GM18861 (cell line): Measurements from ENCODE around the gene SPTBN4.
"Not testable (repeated sequence)": the region's sequence is repeated elsewhere in the genome, so short reads cannot be mapped to it uniquely, and the experiment has no call there.

Experiments
- ATAC-seq: cut with Tn5 transposase; IDR thresholded peaks from one replicate; pipeline ENCODE4 v1.9.1; 2021; ENCODE audit not compliant: unreplicated experiment

SPTBN4 gene

DNA sequence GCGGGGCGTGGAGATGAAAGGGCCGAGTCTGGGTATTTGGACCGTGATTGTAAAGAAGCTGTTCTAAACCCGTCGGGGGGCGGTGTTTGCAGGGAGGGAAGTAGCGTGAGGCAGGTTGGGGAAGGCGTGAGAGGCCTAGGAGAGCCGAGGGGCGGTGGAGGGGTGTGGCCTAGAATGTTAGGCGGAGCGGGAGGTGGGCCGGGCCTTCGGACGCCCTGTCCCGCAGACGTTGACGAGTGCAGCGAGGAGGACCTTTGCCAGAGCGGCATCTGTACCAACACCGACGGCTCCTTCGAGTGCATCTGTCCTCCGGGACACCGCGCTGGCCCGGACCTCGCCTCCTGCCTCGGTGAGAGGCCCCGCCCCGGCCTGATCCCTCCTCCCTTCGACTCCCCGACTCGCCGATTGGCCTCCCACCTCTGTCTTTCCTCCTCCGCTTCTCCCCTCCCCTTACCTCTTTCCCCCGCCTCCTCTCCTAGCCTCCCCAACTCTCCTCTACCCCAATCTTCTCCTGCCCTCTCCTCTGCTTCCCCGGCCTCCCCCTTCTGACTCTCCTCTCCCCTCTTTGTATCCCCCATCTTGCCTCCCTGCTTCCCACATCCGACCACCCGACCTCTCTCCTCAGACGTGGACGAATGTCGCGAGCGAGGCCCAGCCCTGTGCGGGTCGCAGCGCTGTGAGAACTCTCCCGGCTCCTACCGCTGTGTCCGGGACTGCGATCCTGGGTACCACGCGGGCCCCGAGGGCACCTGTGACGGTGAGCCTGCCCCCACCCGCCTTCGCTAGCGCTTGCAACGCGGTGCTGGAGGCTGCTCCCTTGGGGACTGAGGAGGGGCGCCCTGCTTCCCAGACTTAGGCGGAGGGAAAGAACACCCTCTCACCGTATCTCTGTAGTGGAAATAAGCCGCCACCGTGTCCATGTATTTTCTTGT is 147.2 kb downstream of the SPTBN4 start:
- no peak for ATAC-seq

DNA sequence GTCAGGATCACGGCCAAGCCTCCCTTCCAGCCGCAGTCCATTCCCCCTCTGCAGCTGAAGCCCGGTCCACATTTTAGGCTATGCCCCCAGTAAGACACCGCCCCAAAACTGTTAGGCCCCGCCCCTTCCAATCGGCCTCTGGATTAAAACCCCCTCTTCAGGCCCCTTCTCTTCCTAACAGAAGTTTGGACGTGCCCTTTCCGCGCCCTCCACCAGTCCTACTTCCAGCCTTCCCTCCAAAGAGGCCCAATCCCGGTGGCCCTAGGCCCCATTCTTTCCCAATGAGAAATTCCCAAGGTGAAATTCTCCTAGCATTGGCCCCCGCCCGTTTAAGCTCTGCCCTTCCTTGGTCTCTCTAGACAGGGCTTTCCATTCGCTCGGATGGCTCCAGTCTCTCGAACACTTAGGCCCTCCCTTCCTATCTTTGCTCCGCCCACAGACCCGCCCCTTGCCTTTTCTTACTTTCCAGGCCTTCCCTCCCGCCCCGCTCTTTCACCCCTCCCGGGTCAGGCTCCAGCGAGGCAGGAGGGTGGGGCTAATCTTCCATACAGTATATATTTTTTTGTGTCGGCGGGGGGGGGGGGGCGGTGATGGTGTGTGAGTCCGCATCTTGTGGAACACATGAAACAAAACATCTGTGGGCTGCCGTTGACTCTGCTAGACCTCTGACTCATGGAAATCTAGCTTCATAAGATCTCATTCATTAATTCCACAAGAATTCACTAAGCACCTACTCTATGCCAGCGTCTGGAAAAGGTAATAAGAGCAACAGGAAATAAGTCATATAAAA is 148.0 kb downstream of the SPTBN4 start:
- no peak for ATAC-seq

DNA sequence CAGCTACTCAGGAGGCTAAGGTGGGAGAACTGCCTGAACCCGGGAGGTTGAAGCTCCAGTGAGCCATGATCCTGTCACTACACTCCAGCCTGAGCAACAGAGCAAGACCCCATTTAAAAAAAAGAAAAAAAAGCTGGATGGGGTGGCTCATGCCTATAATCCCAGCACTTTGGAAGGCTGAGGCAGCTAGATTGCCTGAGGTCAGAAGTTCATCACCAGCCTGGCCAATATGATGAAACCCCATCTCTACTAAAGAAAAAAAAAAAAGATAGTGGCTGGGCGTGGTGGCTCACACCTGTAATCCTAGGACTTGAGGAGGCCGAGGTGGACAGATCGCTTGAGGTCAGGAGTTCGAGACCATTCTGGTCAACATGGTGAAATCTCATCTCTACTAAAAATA is 149.4 kb downstream of the SPTBN4 start:
- no peak for ATAC-seq

DNA sequence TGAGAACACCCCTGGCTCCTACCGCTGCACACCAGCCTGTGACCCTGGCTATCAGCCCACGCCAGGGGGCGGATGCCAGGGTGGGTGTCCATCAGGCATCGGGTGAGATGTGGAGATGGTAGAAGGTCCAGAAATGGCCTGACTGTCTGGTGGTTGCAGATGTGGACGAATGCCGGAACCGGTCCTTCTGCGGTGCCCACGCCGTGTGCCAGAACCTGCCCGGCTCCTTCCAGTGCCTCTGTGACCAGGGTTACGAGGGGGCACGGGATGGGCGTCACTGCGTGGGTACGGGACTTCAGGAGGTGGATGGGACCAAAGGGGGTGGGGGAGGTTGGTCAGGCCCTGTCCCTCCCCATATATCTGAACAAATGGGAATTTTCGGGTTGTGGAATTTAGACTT is 150.1 kb downstream of the SPTBN4 start:
- ATAC-seq: no peak

DNA sequence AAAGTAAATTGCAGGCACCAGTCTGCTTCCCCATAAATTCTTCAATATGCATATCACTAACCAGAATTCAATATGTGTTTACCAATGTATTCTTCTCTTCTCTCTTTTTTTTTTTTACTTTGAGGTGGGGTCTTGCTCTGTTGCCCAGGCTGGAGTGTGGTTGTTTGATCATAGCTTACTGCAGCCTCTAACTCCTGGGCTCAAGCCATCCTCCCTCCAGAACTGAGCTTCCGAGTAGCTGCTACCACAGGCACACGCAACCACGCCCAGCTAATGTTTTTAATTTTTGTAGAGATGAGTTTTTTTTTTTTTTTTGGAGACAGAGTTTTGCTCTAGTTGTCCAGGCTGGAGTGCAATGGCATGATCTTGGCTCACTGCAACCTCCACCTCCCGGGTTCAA is 151.2 kb downstream of the SPTBN4 start:
- no peak for ATAC-seq

DNA sequence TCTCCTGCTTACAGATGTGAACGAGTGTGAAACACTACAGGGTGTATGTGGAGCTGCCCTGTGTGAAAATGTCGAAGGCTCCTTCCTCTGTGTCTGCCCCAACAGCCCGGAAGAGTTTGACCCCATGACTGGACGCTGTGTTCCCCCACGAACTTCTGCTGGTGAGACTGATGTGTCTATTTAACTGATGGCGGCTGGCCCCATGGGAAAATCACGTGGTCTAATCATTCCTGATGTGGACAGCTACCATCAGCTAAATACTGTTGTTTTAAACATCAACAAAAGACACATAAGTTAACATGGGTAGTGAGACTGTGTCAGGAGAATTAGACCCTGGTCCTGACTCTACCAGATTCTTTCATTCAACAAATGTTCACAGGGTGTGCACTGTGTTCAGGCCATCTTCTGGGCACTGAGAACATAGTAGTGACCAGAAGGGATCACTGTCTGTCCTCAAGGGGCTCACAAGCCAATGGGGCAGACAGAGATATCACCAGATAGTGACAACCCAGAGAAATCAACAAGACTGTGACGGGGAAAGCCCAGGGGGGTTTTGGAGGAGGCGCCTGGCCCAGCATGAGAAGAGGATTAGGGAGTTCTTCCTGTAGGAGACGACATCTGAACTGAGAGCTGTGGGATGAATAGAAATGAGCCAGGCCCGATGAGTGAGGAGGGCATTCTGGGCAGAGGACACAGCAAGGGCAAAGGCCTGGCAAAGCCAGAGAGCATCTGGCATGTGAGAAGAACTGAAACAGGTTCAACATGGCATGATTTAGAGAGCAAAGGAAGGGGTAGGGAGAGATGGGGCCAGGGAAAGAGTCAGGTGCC is 152.7 kb downstream of the SPTBN4 start:
- ATAC-seq: no peak

DNA sequence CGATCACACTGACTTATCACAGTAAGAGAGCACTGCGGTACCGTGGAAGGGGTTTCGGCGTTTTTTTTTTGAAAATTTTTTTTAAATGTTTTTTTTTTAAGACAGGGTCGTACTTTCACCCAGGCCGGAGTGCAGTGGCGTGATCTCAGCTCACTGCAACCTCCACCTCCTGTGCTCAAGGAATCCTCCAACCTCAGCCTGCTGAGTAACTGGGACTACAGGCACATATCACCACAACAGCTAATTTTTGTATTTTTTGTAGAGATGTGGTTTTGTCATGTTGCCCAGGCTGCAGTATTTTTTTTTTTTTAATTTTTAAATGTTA is 153.3 kb downstream of the SPTBN4 start:
- no peak for ATAC-seq

DNA sequence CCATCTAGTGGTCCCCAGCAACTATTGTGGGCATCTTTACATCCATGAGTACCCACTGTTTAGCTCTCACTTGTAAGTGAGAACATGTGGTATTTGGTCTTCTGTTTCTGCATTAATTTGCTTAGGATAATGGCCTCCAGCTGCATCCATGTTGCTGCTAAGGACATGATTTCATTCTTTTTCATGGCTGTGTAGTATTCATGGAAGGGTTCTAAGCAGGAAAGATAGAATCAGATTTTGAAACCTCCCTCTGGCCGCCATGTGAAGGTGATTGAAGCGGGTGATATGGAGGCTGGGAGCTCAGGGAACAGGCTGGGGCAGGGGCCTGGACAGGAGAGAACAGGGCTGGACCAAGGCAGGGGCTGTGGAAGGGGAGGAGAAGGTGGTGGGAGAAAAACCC is 154.5 kb downstream of the SPTBN4 start:
- ATAC-seq: no peak

DNA sequence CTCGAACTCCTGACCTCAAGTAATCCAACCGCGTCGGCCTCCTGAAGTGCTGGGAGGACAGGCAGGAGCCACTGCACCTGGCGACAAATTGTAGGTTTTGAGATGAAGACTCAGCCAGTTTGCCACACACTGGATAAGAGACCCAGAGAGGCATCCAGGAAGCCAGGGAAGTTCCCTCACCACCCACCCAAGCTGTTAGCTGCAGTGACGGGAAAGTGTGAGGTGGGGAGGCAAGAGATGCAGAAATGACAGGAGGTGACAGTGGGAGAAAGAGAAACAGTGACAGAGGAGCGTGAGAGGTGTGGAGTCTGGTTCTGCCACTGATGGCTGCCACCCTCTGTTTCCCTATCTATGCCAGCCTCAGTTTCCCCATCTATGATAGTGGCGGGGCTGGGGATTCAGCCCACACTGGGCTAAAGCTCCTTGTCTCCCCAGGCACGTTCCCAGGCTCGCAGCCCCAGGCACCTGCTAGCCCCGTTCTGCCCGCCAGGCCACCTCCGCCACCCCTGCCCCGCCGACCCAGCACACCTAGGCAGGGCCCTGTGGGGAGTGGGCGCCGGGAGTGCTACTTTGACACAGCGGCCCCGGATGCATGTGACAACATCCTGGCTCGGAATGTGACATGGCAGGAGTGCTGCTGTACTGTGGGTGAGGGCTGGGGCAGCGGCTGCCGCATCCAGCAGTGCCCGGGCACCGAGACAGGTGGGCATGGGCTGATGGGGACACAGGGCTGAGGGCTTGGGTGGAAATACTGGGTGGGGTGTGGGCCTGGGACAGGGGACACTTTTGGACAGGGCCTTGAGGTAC is 155.4 kb downstream of the SPTBN4 start:
- no peak for ATAC-seq

DNA sequence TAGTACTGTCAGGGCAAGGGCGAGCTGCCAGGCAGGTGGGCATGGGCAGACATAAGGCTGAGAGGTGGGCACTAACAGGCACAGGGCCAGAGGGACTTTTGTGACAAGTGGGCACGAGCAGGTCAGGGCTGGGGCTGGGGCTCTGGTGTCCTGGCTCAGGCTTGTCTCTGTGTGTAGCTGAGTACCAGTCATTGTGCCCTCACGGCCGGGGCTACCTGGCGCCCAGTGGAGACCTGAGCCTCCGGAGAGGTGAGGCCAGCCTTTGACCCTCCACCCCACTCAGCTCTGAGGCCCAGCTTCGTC is 155.9 kb downstream of the SPTBN4 start:
- no peak for ATAC-seq

DNA sequence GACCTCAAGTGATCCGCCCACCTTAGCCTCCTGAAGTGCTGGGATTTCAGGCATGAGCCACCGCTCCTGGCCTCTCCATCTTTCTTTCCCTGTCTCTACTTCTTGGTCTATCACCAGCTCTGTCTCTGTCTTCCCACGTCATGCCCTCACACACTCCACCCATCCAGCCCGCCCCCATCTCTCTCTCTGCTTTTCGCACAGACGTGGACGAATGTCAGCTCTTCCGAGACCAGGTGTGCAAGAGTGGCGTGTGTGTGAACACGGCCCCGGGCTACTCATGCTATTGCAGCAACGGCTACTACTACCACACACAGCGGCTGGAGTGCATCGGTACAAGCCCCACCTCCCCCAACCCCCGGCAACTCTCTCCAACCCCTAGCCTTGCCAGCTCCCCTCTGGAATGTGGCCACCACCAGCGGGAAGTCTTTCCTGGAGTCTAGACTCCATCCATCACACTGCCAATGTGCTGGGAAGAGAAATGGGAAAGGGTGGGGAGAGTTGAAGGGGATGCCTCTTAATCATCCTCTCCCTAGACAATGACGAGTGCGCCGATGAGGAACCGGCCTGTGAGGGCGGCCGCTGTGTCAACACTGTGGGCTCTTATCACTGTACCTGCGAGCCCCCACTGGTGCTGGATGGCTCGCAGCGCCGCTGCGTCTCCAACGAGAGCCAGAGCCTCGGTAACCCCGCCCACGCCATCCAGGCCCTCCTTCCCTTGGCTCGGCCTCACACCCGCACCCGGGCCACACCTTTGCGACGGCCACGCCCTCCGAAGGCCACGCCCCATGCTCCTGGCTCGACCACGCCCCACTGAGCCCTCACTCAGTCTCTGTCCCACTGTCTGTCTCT is 156.8 kb downstream of the SPTBN4 start:
- no peak for ATAC-seq

DNA sequence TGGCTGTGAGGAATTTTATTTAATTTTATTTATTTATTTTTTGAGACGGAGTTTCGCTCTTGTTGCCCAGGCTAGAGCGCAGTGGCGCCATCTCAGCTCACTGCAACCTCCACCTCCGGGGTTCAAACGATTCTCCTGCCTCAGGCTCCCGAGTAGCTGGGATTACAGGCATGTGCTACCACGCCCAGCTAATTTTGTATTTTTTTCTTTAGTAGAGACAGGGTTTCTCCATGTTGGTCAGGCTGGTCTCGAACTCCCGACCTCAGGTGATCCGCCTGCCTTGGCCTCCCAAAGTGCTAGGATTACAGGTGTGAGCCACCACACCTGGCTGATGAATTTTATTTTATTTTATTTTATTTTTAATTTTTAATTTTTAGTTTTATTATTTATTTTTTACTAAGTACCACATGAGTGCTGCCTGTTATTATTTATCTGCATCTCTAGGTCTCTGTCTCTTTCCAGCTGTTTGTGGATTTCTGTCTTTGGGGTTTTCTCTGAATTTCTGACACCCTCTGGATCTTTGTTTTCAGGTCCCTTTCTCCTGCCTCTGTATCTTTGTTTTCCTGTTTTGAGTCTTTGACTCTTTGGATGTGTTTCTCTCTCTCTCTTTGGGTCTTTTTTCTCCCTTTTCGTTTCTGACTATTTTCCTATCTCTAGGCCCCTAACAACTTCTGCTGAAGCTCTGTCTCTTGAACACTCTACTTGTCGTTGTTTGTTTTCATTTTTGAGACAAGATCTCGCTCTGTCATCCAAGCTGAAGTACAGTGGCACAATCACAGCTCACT is 157.8 kb downstream of the SPTBN4 start:
- ATAC-seq: not testable (repeated sequence)

DNA sequence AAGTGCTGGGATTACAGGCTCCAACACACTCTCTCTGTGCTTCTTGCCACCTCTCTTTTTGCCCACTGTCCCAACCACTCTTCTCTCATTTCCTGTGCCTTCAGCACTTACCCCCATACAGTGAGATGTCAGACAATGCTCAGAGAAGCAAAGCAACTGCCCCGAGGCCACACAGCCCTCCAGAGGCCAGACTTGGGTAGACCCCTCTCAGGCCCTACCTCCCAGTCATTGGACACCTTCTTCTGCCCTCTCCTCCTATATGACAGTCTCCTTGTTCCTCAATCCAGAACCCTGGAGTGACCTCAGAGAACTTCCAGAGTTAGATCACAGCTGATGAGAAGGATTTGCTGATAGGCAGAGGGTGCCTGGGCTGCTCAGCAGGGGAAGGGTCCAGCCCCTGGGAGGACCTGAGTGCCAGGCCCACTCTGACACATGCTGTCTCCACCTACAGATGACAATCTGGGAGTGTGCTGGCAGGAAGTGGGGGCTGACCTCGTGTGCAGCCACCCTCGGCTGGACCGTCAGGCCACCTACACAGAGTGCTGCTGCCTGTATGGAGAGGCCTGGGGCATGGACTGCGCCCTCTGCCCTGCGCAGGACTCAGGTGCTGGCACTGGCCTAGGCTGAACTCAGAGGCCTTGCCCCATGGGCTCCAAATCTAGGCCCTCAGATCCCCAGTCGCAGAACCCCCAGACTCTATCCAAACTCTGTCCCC is 158.8 kb downstream of the SPTBN4 start:
- ATAC-seq: no peak
